HepG2 (cell line): ENCODE results near the gene CITED2. TPM values are rescaled to one million over a fixed set of nuclear protein-coding genes. Genes with fewer than 3 reads are reported as not detected.

Experiments
- ATAC-seq: fragments of 200-7000 bp; cut with Tn5 transposase; 3 replicates; pipeline ENCODE4 v1.9.1; 2020; ENCODE audit warnings: mild to moderate bottlenecking, moderate library complexity
- BruUV-seq: library from RNA; stranded (reverse); fragments of 400-500 nt; replicated peaks from 2 replicates; lab custom pipeline; 2021; lab: Mats Ljungman, UMichigan
- CTCF ChIA-PET: fragments of 300-600 bp; formaldehyde crosslinking; extraction: SDS; loops from one replicate; lab custom pipeline; 2021; ENCODE audit warnings: low total read pairs, inconsistent platforms, low intra/inter-chr PET ratio; lab: Yijun Ruan, JAX
- POLR2A ChIA-PET: fragments of 350-600 bp; sonication (Branson Sonifier 250); formaldehyde crosslinking; loops from one replicate; lab custom pipeline; 2020; ENCODE audit warnings: antibody characterized with exemption, inconsistent platforms; lab: Yijun Ruan, JAX
- DNase-seq: peaks from one replicate; pipeline ENCODE4 v3.0.0-alpha.2; 2015; ENCODE audit warnings: low spot score
- FAIRE-seq: peaks from 3 replicates; lab custom pipeline; 2011; peaks lifted over from hg19 to GRCh38; lab: Jason Lieb, UNC
- H2AFZ ChIP-seq: one replicate; pipeline ENCODE4 v1.6.1; 2011; ENCODE audit warnings: low read length, inconsistent platforms
- H3K27ac ChIP-seq: fragments of 300-600 bp; 3 replicates; pipeline ENCODE4 v1.8.0; 2011; ENCODE audit warnings: mixed run types, mild to moderate bottlenecking, mixed read lengths, low read length, inconsistent platforms; ENCODE audit not compliant: insufficient read depth; ENCODE audit errors: extremely low read length
- H3K27me3 ChIP-seq, 2 experiments: fragments of 200-600 bp in 1 of 2; 2 replicates in 1 of 2; 3 replicates in 1 of 2; pipeline versions ENCODE4 v1.6.0 to v1.8.0; 2011; ENCODE audit warnings: low read length in 2 of 2, mild to moderate bottlenecking in 2 of 2, moderate library complexity in 2 of 2, inconsistent platforms in 1 of 2; ENCODE audit not compliant: insufficient read depth in 2 of 2, control insufficient read depth in 1 of 2
- H3K36me3 ChIP-seq, 2 experiments: fragments of 200-600 bp in 1 of 2; replicated peaks in 1 of 2; 2 replicates in 1 of 2; 3 replicates in 1 of 2; pipeline versions ENCODE4 v1.5.1 to v1.8.0; 2011; ENCODE audit warnings: low read length in 2 of 2, inconsistent platforms in 1 of 2; ENCODE audit not compliant: insufficient read depth in 2 of 2, control insufficient read depth in 1 of 2
- H3K4me1 ChIP-seq: 2 replicates; pipeline ENCODE4 v1.5.1; 2012; ENCODE audit warnings: low read length, inconsistent platforms; ENCODE audit not compliant: insufficient read depth
- H3K4me2 ChIP-seq: 2 replicates; pipeline ENCODE4 v1.6.0; 2011; ENCODE audit warnings: low read depth, low read length, inconsistent platforms
- H3K4me3 ChIP-seq, 3 experiments: fragments of 200-600 bp in 1 of 3; sonication (generic), shearing (Covaris generic) in 1 of 3; replicated peaks in 1 of 3; 2 replicates each; pipeline ENCODE4 v1.5.1; 2011 to 2016; ENCODE audit warnings: low read length in 3 of 3, inconsistent platforms in 2 of 3, low read depth in 2 of 3, mild to moderate bottlenecking in 2 of 3, control low read depth in 1 of 3, mixed read lengths in 1 of 3; ENCODE audit not compliant: insufficient read depth in 1 of 3
- H3K79me2 ChIP-seq: one replicate; pipeline ENCODE4 v1.6.1; 2011; ENCODE audit warnings: low read length, inconsistent platforms; ENCODE audit not compliant: insufficient read depth
- H3K9ac ChIP-seq: 2 replicates; pipeline ENCODE4 v1.6.0; 2011; ENCODE audit warnings: mild to moderate bottlenecking, low read depth, low read length, inconsistent platforms; ENCODE audit not compliant: insufficient read depth
- H3K9me3 ChIP-seq: 2 replicates; pipeline ENCODE4 v1.5.1; 2012; ENCODE audit warnings: mild to moderate bottlenecking, low read length
- H4K20me1 ChIP-seq: 2 replicates; pipeline ENCODE4 v1.6.0; 2011; ENCODE audit warnings: inconsistent platforms, mild to moderate bottlenecking, low read length, moderate library complexity; ENCODE audit not compliant: insufficient read depth
- CHCHD3 ChIP-seq: sonication (generic); formaldehyde crosslinking; IDR thresholded peaks from 2 replicates; pipeline ENCODE4 v1.8.0; 2022; ENCODE audit warnings: mild to moderate bottlenecking, missing genetic modification reagents, moderate library complexity
- ISX ChIP-seq: sonication (generic); formaldehyde crosslinking; conservative IDR thresholded peaks from 2 replicates; pipeline ENCODE4 v1.5.0; 2020; ENCODE audit warnings: missing genetic modification reagents
- JDP2 ChIP-seq: sonication (generic); formaldehyde crosslinking; IDR thresholded peaks from 2 replicates; pipeline ENCODE4 v1.8.1; 2022; ENCODE audit warnings: missing genetic modification reagents, borderline replicate concordance
- KLF16 ChIP-seq, 2 experiments: sonication (generic) in 1 of 2; formaldehyde crosslinking in 1 of 2; IDR thresholded peaks; 2 replicates each; pipeline versions ENCODE4 v1.6.1 to v1.8.0; 2016 to 2023; ENCODE audit warnings: missing genetic modification reagents in 2 of 2, missing compliant biosample characterization in 1 of 2
- POGZ ChIP-seq: sonication (generic); formaldehyde crosslinking; IDR thresholded peaks from 2 replicates; pipeline ENCODE4 v1.4.0; 2020; ENCODE audit warnings: mild to moderate bottlenecking, missing genetic modification reagents
- SATB2 ChIP-seq: sonication (generic); formaldehyde crosslinking; IDR thresholded peaks from 2 replicates; pipeline ENCODE4 v1.5.0; 2020; ENCODE audit warnings: missing genetic modification reagents
- SRY ChIP-seq: sonication (generic); formaldehyde crosslinking; IDR thresholded peaks from 2 replicates; pipeline ENCODE4 v1.8.0; 2022; ENCODE audit warnings: mild to moderate bottlenecking, missing genetic modification reagents
- ZNF251 ChIP-seq: sonication (generic); formaldehyde crosslinking; IDR thresholded peaks from 2 replicates; pipeline ENCODE4 v1.9.0; 2021; ENCODE audit warnings: mild to moderate bottlenecking, missing genetic modification reagents
- ZNF549 ChIP-seq: sonication (generic); formaldehyde crosslinking; IDR thresholded peaks from 2 replicates; pipeline ENCODE4 v1.5.0; 2020; ENCODE audit warnings: missing genetic modification reagents
- ZNF644 ChIP-seq: IDR thresholded peaks from 2 replicates; pipeline ENCODE4 v1.6.1; 2016; ENCODE audit warnings: low read depth
- ZNF672 ChIP-seq: sonication (generic); formaldehyde crosslinking; IDR thresholded peaks from 2 replicates; pipeline ENCODE4 v1.8.1; 2022; ENCODE audit warnings: missing genetic modification reagents
- WGBS: methylation state at CpG from one replicate; pipeline ENCODE4 v1.1.6; 2017; ENCODE audit warnings: low lambda C conversion rate; 5-methylcytosine and 5-hydroxymethylcytosine counted together
- in situ Hi-C: cut with HindIII; loops from 2 replicates; pipeline ENCODE4 v1.10.0; 2017; ENCODE audit warnings: low pct_unique_long_range_greater_than_20kb; ENCODE audit not compliant: extremely low pct_ligation_motif_present
- intact Hi-C: fragments of 100-400 bp; cut with micrococcal nuclease; formaldehyde crosslinking; loops from one replicate; pipeline ENCODE4 v1.10.0; 2022; ENCODE audit not compliant: unreplicated experiment
- polyA plus RNA-seq, 8 experiments: library from polyadenylated mRNA; depleted of rRNA in 3 of 8; stranded (reverse) in 7 of 8; unstranded in 1 of 8; fragments of >200 nt; fragmentation: Illumina TruSeq in 4 of 8; extraction: Trizol in 4 of 8; gene quantifications; 2 replicates each; pipeline versions ENCODE4 v1.2.1 to v1.2.3, GENCODE V29; 2011 to 2016; ENCODE audit warnings: low read depth in 4 of 8, missing spikeins in 1 of 8, mixed read lengths in 1 of 8; ENCODE audit not compliant: insufficient read depth in 1 of 8
- total RNA-seq, 5 experiments: library from RNA; depleted of rRNA; stranded (reverse); fragments of >200 nt; fragmentation: Illumina TruSeq; extraction: Trizol; gene quantifications; 2 replicates each; pipeline ENCODE4 v1.2.3, GENCODE V29; 2016; ENCODE audit warnings: low read depth in 1 of 5
- TF ChIP-seq, protein P1 (sequence below): IDR thresholded peaks from 2 replicates; pipeline ENCODE4 v1.6.1; 2016; ENCODE audit warnings: low read depth, missing genetic modification reagents, missing compliant biosample characterization
- TF ChIP-seq, protein P2 (sequence below): sonication (generic); formaldehyde crosslinking; IDR thresholded peaks from 2 replicates; pipeline ENCODE4 v1.4.0; 2020; ENCODE audit warnings: missing genetic modification reagents, borderline replicate concordance
- TF ChIP-seq, protein P3 (sequence below): sonication (generic); formaldehyde crosslinking; IDR thresholded peaks from 2 replicates; pipeline ENCODE4 v1.8.1; 2023; ENCODE audit warnings: mild to moderate bottlenecking, moderate library complexity, missing genetic modification reagents

CITED2 gene
- total and polyA plus RNA-seq, 2 of the 13 experiments (the other 11 are each of a cell fraction or from before 2014, with no cell fraction given), result 17.6 to 57.2 TPM

DNA sequence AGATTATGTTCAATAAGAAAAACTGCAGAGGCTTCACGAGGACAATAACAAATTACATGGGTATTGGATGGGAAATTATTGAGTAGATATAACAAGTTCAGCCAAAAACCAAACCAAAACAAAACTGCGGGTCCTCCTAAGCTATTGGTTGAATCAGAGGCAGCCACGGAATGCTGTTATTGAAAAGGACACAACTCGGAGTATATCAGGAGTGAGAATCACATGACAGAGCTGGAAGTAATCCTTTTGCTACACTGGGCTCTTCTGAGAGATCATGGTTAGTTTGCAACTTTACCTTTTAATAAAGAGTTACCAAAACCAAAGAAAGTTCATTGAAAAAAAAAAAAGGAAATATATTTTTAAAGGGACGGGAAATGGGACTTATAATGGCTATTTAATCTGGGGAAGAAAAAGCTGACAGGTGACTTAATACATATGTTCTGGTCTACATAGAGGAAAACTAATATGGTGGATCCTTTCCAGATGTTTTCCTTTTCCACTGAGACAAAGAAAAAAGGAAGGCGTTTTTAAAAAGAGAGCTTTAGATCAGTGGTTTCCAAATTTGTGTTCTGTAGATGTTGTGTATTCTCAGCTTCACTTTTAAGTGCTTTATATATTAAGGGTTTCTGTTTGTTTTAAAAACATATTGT lies 6.9 kb upstream of the CITED2 start (continued):
- TF ChIP-seq, protein P1, sequence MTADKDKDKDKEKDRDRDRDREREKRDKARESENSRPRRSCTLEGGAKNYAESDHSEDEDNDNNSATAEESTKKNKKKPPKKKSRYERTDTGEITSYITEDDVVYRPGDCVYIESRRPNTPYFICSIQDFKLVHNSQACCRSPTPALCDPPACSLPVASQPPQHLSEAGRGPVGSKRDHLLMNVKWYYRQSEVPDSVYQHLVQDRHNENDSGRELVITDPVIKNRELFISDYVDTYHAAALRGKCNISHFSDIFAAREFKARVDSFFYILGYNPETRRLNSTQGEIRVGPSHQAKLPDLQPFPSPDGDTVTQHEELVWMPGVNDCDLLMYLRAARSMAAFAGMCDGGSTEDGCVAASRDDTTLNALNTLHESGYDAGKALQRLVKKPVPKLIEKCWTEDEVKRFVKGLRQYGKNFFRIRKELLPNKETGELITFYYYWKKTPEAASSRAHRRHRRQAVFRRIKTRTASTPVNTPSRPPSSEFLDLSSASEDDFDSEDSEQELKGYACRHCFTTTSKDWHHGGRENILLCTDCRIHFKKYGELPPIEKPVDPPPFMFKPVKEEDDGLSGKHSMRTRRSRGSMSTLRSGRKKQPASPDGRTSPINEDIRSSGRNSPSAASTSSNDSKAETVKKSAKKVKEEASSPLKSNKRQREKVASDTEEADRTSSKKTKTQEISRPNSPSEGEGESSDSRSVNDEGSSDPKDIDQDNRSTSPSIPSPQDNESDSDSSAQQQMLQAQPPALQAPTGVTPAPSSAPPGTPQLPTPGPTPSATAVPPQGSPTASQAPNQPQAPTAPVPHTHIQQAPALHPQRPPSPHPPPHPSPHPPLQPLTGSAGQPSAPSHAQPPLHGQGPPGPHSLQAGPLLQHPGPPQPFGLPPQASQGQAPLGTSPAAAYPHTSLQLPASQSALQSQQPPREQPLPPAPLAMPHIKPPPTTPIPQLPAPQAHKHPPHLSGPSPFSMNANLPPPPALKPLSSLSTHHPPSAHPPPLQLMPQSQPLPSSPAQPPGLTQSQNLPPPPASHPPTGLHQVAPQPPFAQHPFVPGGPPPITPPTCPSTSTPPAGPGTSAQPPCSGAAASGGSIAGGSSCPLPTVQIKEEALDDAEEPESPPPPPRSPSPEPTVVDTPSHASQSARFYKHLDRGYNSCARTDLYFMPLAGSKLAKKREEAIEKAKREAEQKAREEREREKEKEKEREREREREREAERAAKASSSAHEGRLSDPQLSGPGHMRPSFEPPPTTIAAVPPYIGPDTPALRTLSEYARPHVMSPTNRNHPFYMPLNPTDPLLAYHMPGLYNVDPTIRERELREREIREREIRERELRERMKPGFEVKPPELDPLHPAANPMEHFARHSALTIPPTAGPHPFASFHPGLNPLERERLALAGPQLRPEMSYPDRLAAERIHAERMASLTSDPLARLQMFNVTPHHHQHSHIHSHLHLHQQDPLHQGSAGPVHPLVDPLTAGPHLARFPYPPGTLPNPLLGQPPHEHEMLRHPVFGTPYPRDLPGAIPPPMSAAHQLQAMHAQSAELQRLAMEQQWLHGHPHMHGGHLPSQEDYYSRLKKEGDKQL (CRISPR knock-in tag), result no peak
- TF ChIP-seq ISX (CRISPR knock-in tag), result no peak

DNA sequence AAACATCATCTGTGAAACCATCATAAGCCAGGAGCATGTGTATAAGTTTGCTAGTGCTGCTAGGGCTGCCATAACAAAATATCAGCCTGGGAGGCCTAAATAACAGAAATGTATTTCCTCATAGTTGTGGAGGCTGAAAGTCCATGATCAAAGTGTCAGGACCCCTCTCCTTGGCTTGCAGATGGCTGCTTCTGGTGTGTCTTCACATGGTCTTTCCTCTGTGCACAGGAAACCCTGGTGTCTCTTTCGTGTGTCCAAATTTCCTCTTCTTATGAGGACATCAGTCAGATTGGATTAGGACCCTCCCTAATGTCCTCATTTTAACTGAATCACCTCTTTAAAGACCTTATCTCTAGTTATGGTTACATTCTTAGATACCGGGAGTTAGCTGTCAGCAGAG lies 6.2 kb upstream of the CITED2 start:
- Histone ChIP-seq H3K9me3 (no peaks in the 10 kb centered on the region), H3K9ac (no peak overlapping the region), H3K79me2 (no peaks in the 10 kb centered on the region), H3K4me1 (peaks cover 48% of the 10 kb centered on the region), H3K27ac (no peak overlapping the region), H4K20me1 (no peaks in the 10 kb centered on the region), H3K4me3 (no peak overlapping the region), H2AFZ (no peak overlapping the region)
- BruUV-seq, result no TSS peak
- FAIRE-seq, result no peak
- intact Hi-C loops (no loop called here), in situ Hi-C loops (no loop called here)
- ChIA-PET CTCF (no interaction called here), POLR2A (no interaction called here)
- no peak for ATAC-seq
- 57% methylated on average over 2 of the region's 2 CpGs for WGBS
- no peak for TF ChIP-seq ZNF672 (CRISPR knock-in tag)
- TF ChIP-seq, protein P2, sequence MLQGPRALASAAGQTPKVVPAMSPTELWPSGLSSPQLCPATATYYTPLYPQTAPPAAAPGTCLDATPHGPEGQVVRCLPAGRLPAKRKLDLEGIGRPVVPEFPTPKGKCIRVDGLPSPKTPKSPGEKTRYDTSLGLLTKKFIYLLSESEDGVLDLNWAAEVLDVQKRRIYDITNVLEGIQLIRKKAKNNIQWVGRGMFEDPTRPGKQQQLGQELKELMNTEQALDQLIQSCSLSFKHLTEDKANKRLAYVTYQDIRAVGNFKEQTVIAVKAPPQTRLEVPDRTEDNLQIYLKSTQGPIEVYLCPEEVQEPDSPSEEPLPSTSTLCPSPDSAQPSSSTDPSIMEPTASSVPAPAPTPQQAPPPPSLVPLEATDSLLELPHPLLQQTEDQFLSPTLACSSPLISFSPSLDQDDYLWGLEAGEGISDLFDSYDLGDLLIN, result no peak
- TF ChIP-seq POGZ (CRISPR knock-in tag), result no peak
- no peak for TF ChIP-seq ZNF549 (CRISPR knock-in tag)
- no peak for TF ChIP-seq ZNF251 (CRISPR knock-in tag)
- no peak for TF ChIP-seq SRY (CRISPR knock-in tag)
- no peak for TF ChIP-seq SATB2
- no peak for TF ChIP-seq ZNF644 (CRISPR knock-in tag)
- no peak for TF ChIP-seq KLF16 (CRISPR knock-in tag; IDR thresholded peaks at IDR 0.05)
- TF ChIP-seq CHCHD3 (CRISPR knock-in tag), result no peak
- TF ChIP-seq, protein P3, sequence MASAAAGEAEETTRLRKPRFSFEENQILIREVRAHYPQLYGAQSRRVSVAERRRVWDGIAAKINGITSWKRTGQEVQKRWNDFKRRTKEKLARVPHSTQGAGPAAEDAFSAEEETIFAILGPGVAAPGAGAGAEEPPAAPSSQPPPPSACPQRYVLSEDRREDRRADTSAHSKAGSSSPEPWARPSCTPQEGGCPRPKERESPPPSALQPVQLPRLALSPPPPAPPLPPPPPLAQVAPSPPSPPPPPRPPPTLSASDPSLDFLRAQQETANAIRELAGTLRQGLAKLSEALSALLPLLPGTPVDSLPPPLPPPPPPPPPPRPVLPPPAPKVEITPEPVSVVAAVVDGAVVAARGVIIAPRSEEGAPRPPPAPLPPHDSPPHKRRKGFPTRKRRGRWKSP (CRISPR knock-in tag), result no peak
- TF ChIP-seq JDP2, result no peak
- TF ChIP-seq, all 625 proteins: peak for 0
- no peak for DNase-seq
- H3K4me2 ChIP-seq, result no peak overlapping the region
- no peaks in the 10 kb centered on the region for H3K36me3 ChIP-seq
- no peaks in the 10 kb centered on the region; a peak in 1 of 5 replicates for H3K27me3 ChIP-seq
